Measurements from ENCODE around the gene HLTF. TPM values are rescaled to one million over a fixed set of nuclear protein-coding genes. Genes with fewer than 3 reads are reported as not detected.

Gene HLTF
- total RNA-seq, 1 experiment from 2014 or later, result 73.4 TPM

- no peaks in the 10 kb centered on the region for H3K27me3 ChIP-seq (ENCODE audit: insufficient read depth, low read length)
- H3K9me3 ChIP-seq (ENCODE audit: control insufficient read depth in 1 of 2, insufficient read depth in 1 of 2, low read depth in 1 of 2, low read length in 2 of 2), result no peaks in the 10 kb centered on the region
- intact Hi-C loops (cut with micrococcal nuclease), result no loop called here
- no TSS peak for BruUV-seq (replicated peaks)
- no peaks in the 10 kb centered on the region for H3K4me1 ChIP-seq (ENCODE audit: control insufficient read depth in 1 of 2, insufficient read depth in 2 of 2, low read length in 2 of 2)
- TF ChIP-seq CTCF (IDR thresholded peaks at IDR 0.05 in 2 of 3, conservative IDR thresholded peaks at IDR 0.05 in 1 of 3; ENCODE audit: borderline replicate concordance in 1 of 3, insufficient read depth in 1 of 3, low read depth in 2 of 3, low read length in 2 of 3) (no peak), ZFX (IDR thresholded peaks at IDR 0.05) (no peak), ZNF274 (IDR thresholded peaks at IDR 0.05; ENCODE audit: low read depth, low read length) (no peak), RAD21 (IDR thresholded peaks at IDR 0.05; ENCODE audit: low read depth) (no peak), YY1 (IDR thresholded peaks at IDR 0.05; ENCODE audit: extremely low read depth, insufficient replicate concordance, low read depth, low read length) (no peak), EGR1 (IDR thresholded peaks at IDR 0.05; ENCODE audit: low read depth) (no peak), TCF7L2 (IDR thresholded peaks at IDR 0.05; ENCODE audit: borderline replicate concordance, extremely low read depth, insufficient read depth, insufficient read length) (no peak), SRF (IDR thresholded peaks at IDR 0.05; ENCODE audit: low read depth) (no peak), REST (IDR thresholded peaks at IDR 0.05; ENCODE audit: low read depth) (no peak), ELF1 (IDR thresholded peaks at IDR 0.05; ENCODE audit: borderline replicate concordance, low read depth) (no peak), FOSL1 (IDR thresholded peaks at IDR 0.05; ENCODE audit: low read depth) (no peak), SIN3A (IDR thresholded peaks at IDR 0.05; ENCODE audit: low read depth) (no peak), ATF3 (IDR thresholded peaks at IDR 0.05) (no peak), JUND (IDR thresholded peaks at IDR 0.05) (no peak)
- TF ChIP-seq, protein P1, sequence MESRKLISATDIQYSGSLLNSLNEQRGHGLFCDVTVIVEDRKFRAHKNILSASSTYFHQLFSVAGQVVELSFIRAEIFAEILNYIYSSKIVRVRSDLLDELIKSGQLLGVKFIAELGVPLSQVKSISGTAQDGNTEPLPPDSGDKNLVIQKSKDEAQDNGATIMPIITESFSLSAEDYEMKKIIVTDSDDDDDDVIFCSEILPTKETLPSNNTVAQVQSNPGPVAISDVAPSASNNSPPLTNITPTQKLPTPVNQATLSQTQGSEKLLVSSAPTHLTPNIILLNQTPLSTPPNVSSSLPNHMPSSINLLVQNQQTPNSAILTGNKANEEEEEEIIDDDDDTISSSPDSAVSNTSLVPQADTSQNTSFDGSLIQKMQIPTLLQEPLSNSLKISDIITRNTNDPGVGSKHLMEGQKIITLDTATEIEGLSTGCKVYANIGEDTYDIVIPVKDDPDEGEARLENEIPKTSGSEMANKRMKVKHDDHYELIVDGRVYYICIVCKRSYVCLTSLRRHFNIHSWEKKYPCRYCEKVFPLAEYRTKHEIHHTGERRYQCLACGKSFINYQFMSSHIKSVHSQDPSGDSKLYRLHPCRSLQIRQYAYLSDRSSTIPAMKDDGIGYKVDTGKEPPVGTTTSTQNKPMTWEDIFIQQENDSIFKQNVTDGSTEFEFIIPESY (IDR thresholded peaks at IDR 0.05; ENCODE audit: extremely low read depth, insufficient replicate concordance, low read length), result no peak
- H3K79me2 ChIP-seq (ENCODE audit: insufficient read depth, low read length), result no peaks in the 10 kb centered on the region
- DNase-seq (ENCODE audit: low read depth, low spot score) (no peak), ATAC-seq (peak; percentile 69)
- ChIA-PET POLR2A (no interaction called here), CTCF (interaction anchor here (0.7 kb wide), 1 partner anchor 261 kb away, joined by 3 read pairs; no protein-coding TSS in a partner anchor), RAD21 (ENCODE audit: low non-redundant PET in 1 of 2, low total read pairs in 2 of 2, uncharacterized antibody in 2 of 2, unreplicated experiment in 2 of 2) (no interaction called here)
- H3K4me3 ChIP-seq (replicated peaks in 1 of 2; ENCODE audit: low read depth in 1 of 2, low read length in 2 of 2), result no peak overlapping the region
- H3K9me2 ChIP-seq (ENCODE audit: insufficient read depth), result no peaks in the 10 kb centered on the region
- H4K20me1 ChIP-seq (ENCODE audit: insufficient read depth), result no peaks in the 10 kb centered on the region
- no peak overlapping the region for H3K4me2 ChIP-seq (ENCODE audit: low read length)
- no peak overlapping the region for H3K27ac ChIP-seq (ENCODE audit: low read depth, low read length)
- no peak overlapping the region for H2AFZ ChIP-seq (ENCODE audit: low read depth, low read length, poor library complexity, severe bottlenecking)
- no peak overlapping the region for H3K9ac ChIP-seq (ENCODE audit: low read length)
- H3K36me3 ChIP-seq (ENCODE audit: control insufficient read depth in 1 of 2, insufficient read depth in 2 of 2, low read length in 2 of 2), result no peaks in the 10 kb centered on the region
These were observed 70.1 kb downstream of the HLTF start for GRCh38 chr3:149016242-149016641.

All from HCT116 (cell line).